Smooth muscle cell (in vitro differentiated cells): ENCODE results near the gene HOXA6. TPM values are rescaled to one million over a fixed set of nuclear protein-coding genes. Genes with fewer than 3 reads are reported as not detected.

Experiments
- DNase-seq: peaks from one replicate; lab custom pipeline; 2025; ENCODE audit not compliant: unreplicated experiment; lab: John Stamatoyannopoulos, UW
- H2AFZ ChIP-seq: fragments of 200-600 bp; sonication (generic); 2 replicates; pipeline ENCODE4 v1.6.0; 2016; ENCODE audit warnings: antibody characterized with exemption, low read depth, mild to moderate bottlenecking
- H3F3A ChIP-seq: fragments of 200-600 bp; sonication (generic); 2 replicates; pipeline ENCODE4 v1.6.0; 2017; ENCODE audit warnings: antibody characterized with exemption, low read depth
- H3K27ac ChIP-seq: fragments of 200-600 bp; sonication (generic); 2 replicates; pipeline ENCODE4 v1.5.1; 2016; ENCODE audit warnings: low read depth, mild to moderate bottlenecking
- H3K27me3 ChIP-seq: fragments of 200-600 bp; sonication (generic); 2 replicates; pipeline ENCODE4 v1.6.1; 2016; ENCODE audit warnings: low read depth, mild to moderate bottlenecking
- H3K36me3 ChIP-seq: fragments of 200-600 bp; sonication (generic); 2 replicates; pipeline ENCODE4 v1.5.1; 2016; ENCODE audit warnings: low read depth
- H3K4me1 ChIP-seq: fragments of 200-600 bp; sonication (generic); 2 replicates; pipeline ENCODE4 v1.5.1; 2016; ENCODE audit warnings: low read depth
- H3K4me2 ChIP-seq: fragments of 200-600 bp; sonication (generic); 2 replicates; pipeline ENCODE4 v1.6.0; 2016; ENCODE audit warnings: mild to moderate bottlenecking
- H3K4me3 ChIP-seq: fragments of 200-600 bp; sonication (generic); 2 replicates; pipeline ENCODE4 v1.5.1; 2016; ENCODE audit warnings: mild to moderate bottlenecking
- H3K79me2 ChIP-seq: fragments of 200-600 bp; sonication (generic); 2 replicates; pipeline ENCODE4 v1.6.0; 2016; ENCODE audit warnings: low read depth, mild to moderate bottlenecking
- H3K9ac ChIP-seq: fragments of 200-600 bp; sonication (generic); 2 replicates; pipeline ENCODE4 v1.6.0; 2016; ENCODE audit warnings: low read depth
- H3K9me3 ChIP-seq: fragments of 200-600 bp; sonication (generic); replicated peaks from 2 replicates; pipeline ENCODE4 v1.5.1; 2016; ENCODE audit warnings: low read depth
- H4K20me1 ChIP-seq: fragments of 200-600 bp; sonication (generic); 2 replicates; pipeline ENCODE4 v1.6.0; 2016; ENCODE audit warnings: low read depth
- CTCF ChIP-seq: fragments of 200-600 bp; sonication (generic); IDR thresholded peaks from 2 replicates; pipeline ENCODE4 v1.5.1; 2017; ENCODE audit warnings: borderline replicate concordance, mild to moderate bottlenecking, antibody characterized with exemption; ENCODE audit not compliant: insufficient read depth, poor library complexity, severe bottlenecking
- WGBS: methylation state at CpG from one replicate; pipeline ENCODE4 v1.1.7; 2016; ENCODE audit warnings: low lambda C conversion rate; 5-methylcytosine and 5-hydroxymethylcytosine counted together
- polyA plus RNA-seq: library from polyadenylated mRNA; unstranded; fragments of >200 nt; fragmentation: Nextera tagmentation; extraction: Ambion mirVana; gene quantifications from 2 replicates; pipeline ENCODE4 v1.2.1, GENCODE V29; 2016
- total RNA-seq: library from RNA; depleted of rRNA; stranded (reverse); fragments of >200 nt; gene quantifications from 2 replicates; pipeline ENCODE4 v1.2.3, GENCODE V29; 2014

The HOXA6 gene
- total and polyA plus RNA-seq, 2 experiments from 2014 or later: 0.56 to 0.58 TPM

- H3K36me3 ChIP-seq: no peaks in the 10 kb centered on the region
- H3F3A ChIP-seq: no peaks in the 10 kb centered on the region
- no peaks in the 10 kb centered on the region for H3K79me2 ChIP-seq
- no peak for TF ChIP-seq CTCF
- peaks cover 7% of the 10 kb centered on the region for H3K4me1 ChIP-seq
- DNase-seq: no peak
- no peak overlapping the region for H2AFZ ChIP-seq
- H3K4me2 ChIP-seq: no peak overlapping the region
- H3K9ac ChIP-seq: no peak overlapping the region
- H3K4me3 ChIP-seq: no peak overlapping the region
- 66% methylated on average over 5 of the region's 5 CpGs for WGBS
- no peaks in the 10 kb centered on the region for H3K9me3 ChIP-seq
- H4K20me1 ChIP-seq: no peaks in the 10 kb centered on the region
- peaks cover 99% of the 10 kb centered on the region for H3K27me3 ChIP-seq
- no peak overlapping the region for H3K27ac ChIP-seq
Observed at GRCh38 chr7:27146491-27147198, 929 bp downstream of the HOXA6 start.

GRCh38 chr7:27145914-27146412, 1.6 kb downstream of the HOXA6 start:
- WGBS: 67% methylated on average over 10 of the region's 11 CpGs
- Histone ChIP-seq H3K4me1 (peaks cover 7% of the 10 kb centered on the region), H3K4me3 (no peak overlapping the region), H3K9ac (no peak overlapping the region), H2AFZ (no peak overlapping the region), H3K9me3 (no peaks in the 10 kb centered on the region), H3K27me3 (peaks cover 99% of the 10 kb centered on the region), H3F3A (no peaks in the 10 kb centered on the region), H3K27ac (no peak overlapping the region), H4K20me1 (no peaks in the 10 kb centered on the region), H3K36me3 (no peaks in the 10 kb centered on the region), H3K79me2 (no peaks in the 10 kb centered on the region), H3K4me2 (no peak overlapping the region)
- TF ChIP-seq CTCF: no peak
- DNase-seq: no peak

- no peak for DNase-seq
- Histone ChIP-seq H3K36me3 (no peaks in the 10 kb centered on the region), H3K9me3 (no peaks in the 10 kb centered on the region), H3K4me3 (no peak overlapping the region), H3K4me2 (no peak overlapping the region), H3K4me1 (peaks cover 7% of the 10 kb centered on the region), H3F3A (no peaks in the 10 kb centered on the region), H3K9ac (no peak overlapping the region), H3K79me2 (no peaks in the 10 kb centered on the region), H4K20me1 (no peaks in the 10 kb centered on the region), H2AFZ (no peak overlapping the region), H3K27me3 (peaks cover 100% of the 10 kb centered on the region), H3K27ac (no peak overlapping the region)
- TF ChIP-seq CTCF: no peak
- WGBS: 70% methylated on average over 44 of the region's 47 CpGs
Observed at GRCh38 chr7:27145165-27145913, 2.2 kb downstream of the HOXA6 start.
